MM.1S (cell line): ENCODE results near the gene ERC2.

Experiments
- DNase-seq: peaks from one replicate; pipeline ENCODE4 v3.0.0-alpha.2; 2015
- H2AFZ ChIP-seq: fragments of 300-600 bp; sonication (generic); 2 replicates; pipeline ENCODE4 v1.6.0; 2016; ENCODE audit warnings: antibody characterized with exemption, low read length
- H3F3A ChIP-seq: fragments of 300-600 bp; sonication (generic); 2 replicates; pipeline ENCODE4 v1.6.1; 2016; ENCODE audit warnings: mild to moderate bottlenecking, antibody characterized with exemption, low read length, moderate library complexity, mixed read lengths; ENCODE audit not compliant: insufficient read depth
- H3K27ac ChIP-seq: fragments of 300-600 bp; sonication (generic); 2 replicates; pipeline ENCODE4 v1.5.1; 2016; ENCODE audit warnings: mild to moderate bottlenecking, low read length
- H3K27me3 ChIP-seq: fragments of 300-600 bp; sonication (generic); replicated peaks from 2 replicates; pipeline ENCODE4 v1.6.0; 2016; ENCODE audit warnings: low read length; ENCODE audit not compliant: insufficient read depth
- H3K36me3 ChIP-seq: fragments of 300-600 bp; sonication (generic); replicated peaks from 2 replicates; pipeline ENCODE4 v1.6.1; 2016; ENCODE audit warnings: mild to moderate bottlenecking, low read length, mixed read lengths; ENCODE audit not compliant: insufficient read depth
- H3K4me1 ChIP-seq: fragments of 300-600 bp; sonication (generic); 2 replicates; pipeline ENCODE4 v1.6.1; 2016; ENCODE audit warnings: low read length, mixed read lengths
- H3K4me2 ChIP-seq: fragments of 300-600 bp; sonication (generic); 2 replicates; pipeline ENCODE4 v1.6.0; 2016; ENCODE audit warnings: low read depth, low read length
- H3K4me3 ChIP-seq: fragments of 300-600 bp; sonication (generic); 2 replicates; pipeline ENCODE4 v1.5.1; 2016; ENCODE audit warnings: low read length, mixed read lengths
- H3K79me2 ChIP-seq: fragments of 300-600 bp; sonication (generic); 2 replicates; pipeline ENCODE4 v1.6.1; 2016; ENCODE audit warnings: mixed run types, low read length, mixed read lengths
- H3K9ac ChIP-seq: fragments of 300-600 bp; sonication (generic); 2 replicates; pipeline ENCODE4 v1.6.1; 2016; ENCODE audit warnings: low read length, mixed read lengths
- H3K9me2 ChIP-seq: fragments of 300-600 bp; sonication (generic); replicated peaks from 2 replicates; pipeline ENCODE4 v1.6.1; 2016; ENCODE audit warnings: mild to moderate bottlenecking, low read length, mixed read lengths; ENCODE audit not compliant: insufficient read depth
- H3K9me3 ChIP-seq: fragments of 300-600 bp; sonication (generic); replicated peaks from 2 replicates; pipeline ENCODE4 v1.6.1; 2016; ENCODE audit warnings: mild to moderate bottlenecking, low read length, mixed read lengths; ENCODE audit not compliant: insufficient read depth
- H4K20me1 ChIP-seq: fragments of 300-600 bp; sonication (generic); 2 replicates; pipeline ENCODE4 v1.6.1; 2016; ENCODE audit warnings: mild to moderate bottlenecking, low read length, moderate library complexity, mixed read lengths; ENCODE audit not compliant: insufficient read depth
- EZH2 ChIP-seq: fragments of 300-600 bp; sonication (generic); optimal IDR thresholded peaks from 2 replicates; pipeline ENCODE3; 2017; ENCODE audit warnings: low read depth, mild to moderate bottlenecking, antibody characterized with exemption, low read length, mixed read lengths
- EZH2phosphoT487 ChIP-seq: fragments of 300-600 bp; sonication (generic); IDR thresholded peaks from 2 replicates; pipeline ENCODE4 v1.6.1; 2018; ENCODE audit warnings: antibody characterized with exemption, low read length
- TF ChIP-seq, protein P1 (sequence below): fragments of 300-600 bp; sonication (generic); IDR thresholded peaks from 2 replicates; pipeline ENCODE4 v1.5.1; 2016; ENCODE audit warnings: antibody characterized with exemption, low read length, mixed read lengths

The ERC2 gene

GRCh38 chr3:55461896-55462295 is 1006.4 kb downstream of the ERC2 start:
- Histone ChIP-seq H3K79me2 (no peaks in the 10 kb centered on the region), H3K27me3 (no peaks in the 10 kb centered on the region), H3K4me1 (no peaks in the 10 kb centered on the region), H3K4me3 (no peak overlapping the region), H3K4me2 (no peak overlapping the region), H3K9me2 (no peaks in the 10 kb centered on the region), H3K27ac (no peak overlapping the region), H3K9ac (no peak overlapping the region), H3F3A (no peaks in the 10 kb centered on the region), H2AFZ (no peak overlapping the region), H3K36me3 (no peaks in the 10 kb centered on the region), H3K9me3 (no peaks in the 10 kb centered on the region), H4K20me1 (no peaks in the 10 kb centered on the region)
- DNase-seq = no peak
- TF ChIP-seq EZH2 = no peak
- no peak for TF ChIP-seq EZH2phosphoT487
- TF ChIP-seq, protein P1, sequence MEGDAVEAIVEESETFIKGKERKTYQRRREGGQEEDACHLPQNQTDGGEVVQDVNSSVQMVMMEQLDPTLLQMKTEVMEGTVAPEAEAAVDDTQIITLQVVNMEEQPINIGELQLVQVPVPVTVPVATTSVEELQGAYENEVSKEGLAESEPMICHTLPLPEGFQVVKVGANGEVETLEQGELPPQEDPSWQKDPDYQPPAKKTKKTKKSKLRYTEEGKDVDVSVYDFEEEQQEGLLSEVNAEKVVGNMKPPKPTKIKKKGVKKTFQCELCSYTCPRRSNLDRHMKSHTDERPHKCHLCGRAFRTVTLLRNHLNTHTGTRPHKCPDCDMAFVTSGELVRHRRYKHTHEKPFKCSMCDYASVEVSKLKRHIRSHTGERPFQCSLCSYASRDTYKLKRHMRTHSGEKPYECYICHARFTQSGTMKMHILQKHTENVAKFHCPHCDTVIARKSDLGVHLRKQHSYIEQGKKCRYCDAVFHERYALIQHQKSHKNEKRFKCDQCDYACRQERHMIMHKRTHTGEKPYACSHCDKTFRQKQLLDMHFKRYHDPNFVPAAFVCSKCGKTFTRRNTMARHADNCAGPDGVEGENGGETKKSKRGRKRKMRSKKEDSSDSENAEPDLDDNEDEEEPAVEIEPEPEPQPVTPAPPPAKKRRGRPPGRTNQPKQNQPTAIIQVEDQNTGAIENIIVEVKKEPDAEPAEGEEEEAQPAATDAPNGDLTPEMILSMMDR = no peak

DNA sequence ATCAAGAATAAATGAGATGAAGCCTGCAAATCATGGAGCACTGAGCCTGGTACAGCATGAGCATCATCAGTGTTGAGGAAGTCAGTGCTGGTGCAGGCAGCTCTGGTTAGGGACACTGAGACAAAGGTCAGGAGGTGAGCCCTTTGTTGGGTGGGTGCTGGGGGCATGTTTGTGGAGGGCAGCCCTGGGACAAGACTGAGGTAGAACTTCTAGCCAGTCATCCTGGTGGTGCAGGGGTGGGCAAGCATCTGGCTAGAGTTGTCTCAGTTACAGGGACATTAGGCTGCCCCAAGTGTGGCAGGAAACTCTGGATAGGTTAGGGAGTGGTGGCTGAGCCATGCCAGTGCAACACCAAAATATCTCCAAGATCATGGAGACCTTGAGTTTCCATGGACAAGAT is 1008.4 kb downstream of the ERC2 start:
- no peaks in the 10 kb centered on the region for H3K9me2 ChIP-seq
- H3K27me3 ChIP-seq = no peaks in the 10 kb centered on the region
- TF ChIP-seq EZH2 (no peak), EZH2phosphoT487 (no peak)
- TF ChIP-seq, protein P1 = no peak
- H3K4me2 ChIP-seq = no peak overlapping the region
- no peaks in the 10 kb centered on the region for H3K4me1 ChIP-seq
- H2AFZ ChIP-seq = no peak overlapping the region
- H3K36me3 ChIP-seq = no peaks in the 10 kb centered on the region
- no peak overlapping the region for H3K4me3 ChIP-seq
- H3F3A ChIP-seq = no peaks in the 10 kb centered on the region
- H3K79me2 ChIP-seq = no peaks in the 10 kb centered on the region
- H3K9me3 ChIP-seq = no peaks in the 10 kb centered on the region
- no peak overlapping the region for H3K27ac ChIP-seq
- no peaks in the 10 kb centered on the region for H4K20me1 ChIP-seq
- DNase-seq = no peak
- H3K9ac ChIP-seq = no peak overlapping the region
